IMR-90 (cell line): ENCODE measurements around the gene HEPHL1. TPM values are rescaled to one million over a fixed set of nuclear protein-coding genes. Genes with fewer than 3 reads are reported as not detected.

Experiments used
- ATAC-seq: fragments of 200-7000 bp; cut with Tn5 transposase; 2 replicates; pipeline ENCODE4 v1.9.1; 2020; ENCODE audit warnings: low read depth, mild to moderate bottlenecking, moderate library complexity
- BruUV-seq: library from RNA; stranded (reverse); fragments of 400-500 nt; replicated peaks from 2 replicates; lab custom pipeline; 2021; lab: Mats Ljungman, UMichigan
- CTCF ChIA-PET: fragments of 300-600 bp; formaldehyde crosslinking; extraction: SDS; loops from one replicate; lab custom pipeline; 2021; ENCODE audit warnings: antibody characterized with exemption; lab: Yijun Ruan, JAX
- POLR2A ChIA-PET: fragments of 300-600 bp; sonication (Branson Sonifier 250); formaldehyde crosslinking; loops from one replicate; lab custom pipeline; 2022; ENCODE audit warnings: antibody characterized with exemption; ENCODE audit not compliant: unreplicated experiment; lab: Charles Lee
- DNase-seq: peaks from one replicate; pipeline ENCODE4 v3.0.0; 2013
- H2AFZ ChIP-seq: replicated peaks from 2 replicates; pipeline ENCODE3; 2013; ENCODE audit warnings: low read length, mild to moderate bottlenecking; ENCODE audit not compliant: poor library complexity
- H2AK5ac ChIP-seq: 2 replicates; pipeline ENCODE4 v1.6.1; 2013; ENCODE audit warnings: low read depth, low read length, inconsistent platforms
- H2AK9ac ChIP-seq: replicated peaks from 2 replicates; pipeline ENCODE3; 2013; ENCODE audit warnings: mild to moderate bottlenecking, low read depth, low read length, moderate library complexity; ENCODE audit not compliant: poor library complexity
- H2BK120ac ChIP-seq: 2 replicates; pipeline ENCODE4 v1.6.1; 2013; ENCODE audit warnings: low read depth, low read length, inconsistent platforms
- H2BK15ac ChIP-seq: 3 replicates; pipeline ENCODE4 v1.6.1; 2013; ENCODE audit warnings: low read depth, low read length, inconsistent platforms
- H2BK20ac ChIP-seq: 2 replicates; pipeline ENCODE4 v1.6.1; 2013; ENCODE audit warnings: low read depth, mild to moderate bottlenecking, inconsistent platforms, low read length, moderate library complexity
- H2BK5ac ChIP-seq: 2 replicates; pipeline ENCODE4 v1.6.1; 2013; ENCODE audit warnings: mild to moderate bottlenecking, low read depth, low read length, inconsistent platforms; ENCODE audit not compliant: poor library complexity, severe bottlenecking
- H3K14ac ChIP-seq: replicated peaks from 2 replicates; pipeline ENCODE4 v1.6.1; 2013; ENCODE audit warnings: low read depth, low read length, inconsistent platforms
- H3K18ac ChIP-seq: 2 replicates; pipeline ENCODE4 v1.6.1; 2013; ENCODE audit warnings: low read depth, low read length, control low read depth
- H3K23ac ChIP-seq: 2 replicates; pipeline ENCODE4 v1.6.1; 2013; ENCODE audit warnings: low read depth, low read length, inconsistent platforms
- H3K27ac ChIP-seq: 2 replicates; pipeline ENCODE4 v1.5.1; 2013; ENCODE audit warnings: mild to moderate bottlenecking, control low read depth, low read length; ENCODE audit not compliant: insufficient read depth
- H3K27me3 ChIP-seq: 2 replicates; pipeline ENCODE4 v1.6.1; 2013; ENCODE audit warnings: low read length; ENCODE audit not compliant: control insufficient read depth, insufficient read depth
- H3K36me3 ChIP-seq: 2 replicates; pipeline ENCODE4 v1.6.1; 2013; ENCODE audit warnings: low read length, mixed read lengths; ENCODE audit not compliant: control insufficient read depth, insufficient read depth
- H3K4ac ChIP-seq: 2 replicates; pipeline ENCODE4 v1.6.1; 2013; ENCODE audit warnings: low read depth, low read length, inconsistent platforms
- H3K4me1 ChIP-seq: 2 replicates; pipeline ENCODE4 v1.6.1; 2013; ENCODE audit warnings: low read length, mixed read lengths; ENCODE audit not compliant: control insufficient read depth, insufficient read depth
- H3K4me2 ChIP-seq: 2 replicates; pipeline ENCODE4 v1.6.1; 2013; ENCODE audit warnings: low read depth, mild to moderate bottlenecking, control low read depth, low read length, moderate library complexity
- H3K4me3 ChIP-seq: 2 replicates; pipeline ENCODE4 v1.5.1; 2013; ENCODE audit warnings: low read depth, mild to moderate bottlenecking, control low read depth, low read length, moderate library complexity; ENCODE audit not compliant: insufficient read depth
- H3K56ac ChIP-seq: 2 replicates; pipeline ENCODE4 v1.6.1; 2013; ENCODE audit warnings: low read length, inconsistent platforms; ENCODE audit not compliant: insufficient read depth; ENCODE audit errors: extremely low read depth
- H3K79me1 ChIP-seq, 2 experiments: 2 replicates each; pipeline ENCODE4 v1.6.1; 2013; ENCODE audit warnings: low read length in 2 of 2, inconsistent platforms in 1 of 2, low read depth in 1 of 2
- H3K9ac ChIP-seq: 2 replicates; pipeline ENCODE4 v1.6.1; 2013; ENCODE audit warnings: low read depth, low read length, control low read depth
- H3K9me1 ChIP-seq: 2 replicates; pipeline ENCODE4 v1.6.1; 2013; ENCODE audit warnings: low read length, inconsistent platforms; ENCODE audit not compliant: insufficient read depth
- H3K9me3 ChIP-seq: 2 replicates; pipeline ENCODE4 v1.6.1; 2013; ENCODE audit warnings: low read length; ENCODE audit not compliant: control insufficient read depth, insufficient read depth
- H4K20me1 ChIP-seq: 2 replicates; pipeline ENCODE4 v1.6.1; 2013; ENCODE audit warnings: low read length, inconsistent platforms; ENCODE audit not compliant: insufficient read depth
- H4K5ac ChIP-seq: 2 replicates; pipeline ENCODE4 v1.6.1; 2013; ENCODE audit warnings: mild to moderate bottlenecking, low read depth, low read length, control low read depth
- H4K8ac ChIP-seq, 2 experiments: 2 replicates each; pipeline ENCODE4 v1.6.1; 2013; ENCODE audit warnings: low read depth in 2 of 2, low read length in 2 of 2, control low read depth in 1 of 2, inconsistent platforms in 1 of 2
- H4K91ac ChIP-seq: 2 replicates; pipeline ENCODE4 v1.6.1; 2013; ENCODE audit warnings: low read depth, low read length, inconsistent platforms; ENCODE audit not compliant: insufficient read depth
- NFE2L2 ChIP-seq: fragments of 150-350 bp; IDR thresholded peaks from 2 replicates; pipeline ENCODE4 v1.6.1; 2016; ENCODE audit warnings: low read depth, mild to moderate bottlenecking, low read length
- RCOR1 ChIP-seq: IDR thresholded peaks from 2 replicates; pipeline ENCODE4 v1.6.1; 2012; ENCODE audit warnings: mild to moderate bottlenecking, low read length, improper control_type of control experiment; ENCODE audit not compliant: insufficient replicate concordance
- WGBS, 2 experiments: methylation state at CpG; one replicate each; pipeline versions ENCODE4 v1.1.5 to v1.1.7; 2013; ENCODE audit warnings: missing lambda C conversion rate in 2 of 2; ENCODE audit not compliant: insufficient read length in 1 of 2; ENCODE audit errors: extremely low coverage in 2 of 2; 5-methylcytosine and 5-hydroxymethylcytosine counted together
- dilution Hi-C: fragments of 300-500 bp; cut with HindIII; formaldehyde crosslinking; loops from one replicate; pipeline ENCODE4 v1.14.3; 2018; ENCODE audit warnings: low sequenced_read_pairs; ENCODE audit not compliant: unreplicated experiment
- in situ Hi-C: fragments of 300-500 bp; cut with MboI; formaldehyde crosslinking; loops from 3 replicates; pipeline ENCODE4 v1.14.3; 2019; ENCODE audit warnings: low sequenced_read_pairs, inconsistent platforms, mixed read lengths
- intact Hi-C: fragments of 100-400 bp; cut with micrococcal nuclease; formaldehyde crosslinking; loops from 2 replicates; pipeline ENCODE4 v1.10.0; 2022
- polyA plus RNA-seq, 3 experiments: library from polyadenylated mRNA; depleted of rRNA; stranded (reverse); fragments of >200 nt; gene quantifications; 2 replicates each; pipeline ENCODE4 v1.2.3, GENCODE V29; 2012; ENCODE audit warnings: low replicate concordance in 1 of 3
- total RNA-seq: library from RNA; depleted of rRNA; stranded (reverse); fragments of >200 nt; gene quantifications from 2 replicates; pipeline ENCODE4 v1.2.3, GENCODE V29; 2012

HEPHL1 gene
- total and polyA plus RNA-seq, 2 of the 4 experiments (the other 2 are of a cell fraction), result under 0.01 to 0.02 TPM

DNA sequence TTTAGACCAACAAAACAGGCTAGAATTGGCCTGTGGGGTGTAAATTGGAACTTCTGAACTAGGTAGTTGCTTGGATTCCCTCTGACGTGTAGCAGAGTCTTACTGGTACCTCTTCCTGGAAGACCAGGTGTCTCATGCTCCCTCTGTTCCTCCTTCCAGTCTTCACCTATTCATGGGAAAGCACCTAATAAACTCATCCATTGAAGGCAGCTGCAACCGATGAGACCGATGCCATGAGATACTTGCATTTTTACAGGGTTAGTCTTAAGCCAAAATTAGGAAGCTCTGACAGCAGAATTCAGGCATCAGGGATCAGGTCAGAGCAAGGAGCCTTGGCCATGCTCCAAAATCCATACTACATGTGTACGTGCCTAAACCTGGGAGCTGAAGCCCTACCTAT, 13.2 kb upstream of the HEPHL1 start:
- Histone ChIP-seq H2BK15ac (no peak overlapping the region), H3K18ac (no peak overlapping the region), H4K20me1 (no peaks in the 10 kb centered on the region), H4K5ac (no peak overlapping the region), H3K4ac (no peak overlapping the region), H4K91ac (no peak overlapping the region), H3K79me1 (no peaks in the 10 kb centered on the region), H2BK120ac (no peak overlapping the region), H3K27me3 (no peaks in the 10 kb centered on the region; the same call in 1 of the 2 replicates), H3K56ac (no peak overlapping the region), H3K9me3 (no peaks in the 10 kb centered on the region), H3K4me2 (no peak overlapping the region), H2BK5ac (no peak overlapping the region), H3K4me3 (no peak overlapping the region), H4K8ac (no peak overlapping the region), H3K4me1 (no peaks in the 10 kb centered on the region), H2AK9ac (no peak overlapping the region), H3K23ac (no peak overlapping the region), H2AK5ac (no peak overlapping the region), H3K9ac (no peak overlapping the region), H3K36me3 (no peaks in the 10 kb centered on the region), H2AFZ (no peak overlapping the region), H3K27ac (no peak overlapping the region), H3K14ac (no peak overlapping the region), H3K9me1 (no peaks in the 10 kb centered on the region), H2BK20ac (no peak overlapping the region)
- TF ChIP-seq RCOR1 (no peak), NFE2L2 (no peak)
- BruUV-seq, result no TSS peak
- WGBS, 2 experiments, result 100% methylated on average over 2 of the region's 4 CpGs; no CpG with 5 or more reads in 1 of the 2 experiments
- intact Hi-C loops (no loop called here), dilution Hi-C loops (no loop called here), in situ Hi-C loops (no loop called here)
- ATAC-seq, result no peak
- no peak for DNase-seq
- CTCF ChIA-PET, result no interaction called here
- POLR2A ChIA-PET, result no interaction called here
